Left lobe of liver (tissue), 2 donors: ENCODE data around the gene TMEM88. TPM values are rescaled to one million over a fixed set of nuclear protein-coding genes. Genes with fewer than 3 reads are reported as not detected.

Source experiments
- ATAC-seq: fragments of 200-7000 bp; cut with Tn5 transposase; one replicate; pipeline ENCODE4 v1.9.1; 2020; ENCODE audit warnings: mild to moderate bottlenecking, moderate library complexity
- DNase-seq: peaks from one replicate; pipeline ENCODE4 v3.0.0-alpha.2; 2020; ENCODE audit warnings: low spot score
- total RNA-seq: library from RNA; stranded (reverse); gene quantifications from one replicate; pipeline ENCODE4 v1.2.1, GENCODE V29; 2021
- donor health status: DM: no; HTN: no; CAD: no; lungs with moderate emphysema.
- donor health status: DM: no; HTN: yes; CAD: no.

The TMEM88 gene
- total RNA-seq, 1 donor from 2014 or later, result 1.3 TPM

GRCh38 chr17:7884581-7885366 lies 29.9 kb downstream of the TMEM88 start:
- DNase-seq, result no peak
- no peak for ATAC-seq

- DNase-seq, result no peak
Measured at GRCh38 chr17:7885367-7886226, 30.7 kb downstream of the TMEM88 start.

GRCh38 chr17:7886227-7887037 lies 31.6 kb downstream of the TMEM88 start:
- ATAC-seq, result no peak

More at GRCh38 chr17:7885367-7886226, 30.7 kb downstream of the TMEM88 start:
- ATAC-seq, result no peak

GRCh38 chr17:7887038-7887481 lies 32.2 kb downstream of the TMEM88 start:
- no peak for ATAC-seq
- no peak for DNase-seq

More at GRCh38 chr17:7886227-7887037, 31.6 kb downstream of the TMEM88 start:
- DNase-seq, result no peak

GRCh38 chr17:7887482-7888183 lies 32.8 kb downstream of the TMEM88 start:
- DNase-seq, result peak; percentile 90
- ATAC-seq, result peak; percentile 81

- ATAC-seq (no peak), DNase-seq (no peak)
Measured at GRCh38 chr17:7888184-7888920, 33.5 kb downstream of the TMEM88 start, which contains the start of gene CHD3. TSS of gene CHD3 (plus strand) at chr17:7888789. CDS start at chr17:7889001, 212 bp downstream.

- peak; percentile 99 for DNase-seq
- peak; percentile 85 for ATAC-seq
Measured at GRCh38 chr17:7889166-7889955, 34.5 kb downstream of the TMEM88 start.

GRCh38 chr17:7893187-7893880 lies 38.5 kb downstream of the TMEM88 start:
- DNase-seq, result no peak
- no peak for ATAC-seq

GRCh38 chr17:7894226-7894625 lies 39.4 kb downstream of the TMEM88 start:
- ATAC-seq, result no peak
- no peak for DNase-seq

GRCh38 chr17:7894866-7895265 lies 40.0 kb downstream of the TMEM88 start:
- no peak for ATAC-seq
- DNase-seq, result no peak

GRCh38 chr17:7897090-7897489 lies 42.2 kb downstream of the TMEM88 start:
- DNase-seq (no peak), ATAC-seq (no peak)

- no peak for DNase-seq
- ATAC-seq, result peak; percentile 98
Measured at GRCh38 chr17:7897773-7898172, 42.9 kb downstream of the TMEM88 start.

- DNase-seq, result no peak
Measured at GRCh38 chr17:7903154-7904103, 48.6 kb downstream of the TMEM88 start.

More at GRCh38 chr17:7903154-7904103, 48.6 kb downstream of the TMEM88 start:
- no peak for ATAC-seq
